GM12878 (cell line): ENCODE results near the gene SPTBN2. TPM values are rescaled to one million over a fixed set of nuclear protein-coding genes. Genes with fewer than 3 reads are reported as not detected.

Experiments used
- CREM ChIP-seq: IDR thresholded peaks from 2 replicates; pipeline ENCODE4 v1.6.1; 2014; ENCODE audit warnings: antibody characterized with exemption, low read depth
- DPF2 ChIP-seq: fragments of 450-650 bp; IDR thresholded peaks from 2 replicates; pipeline ENCODE4 v1.6.1; 2017; ENCODE audit warnings: mild to moderate bottlenecking
- POLR2AphosphoS2 ChIP-seq: IDR thresholded peaks from 2 replicates; pipeline ENCODE4 v1.6.1; 2011; ENCODE audit warnings: low read depth, mild to moderate bottlenecking, low read length, improper control_type of control experiment, moderate library complexity
- RFX5 ChIP-seq: IDR thresholded peaks from 2 replicates; pipeline ENCODE4 v1.6.1; 2011; ENCODE audit warnings: low read depth, low read length, improper control_type of control experiment
- STAT1 ChIP-seq: fragments of 450-650 bp; conservative IDR thresholded peaks from 2 replicates; pipeline ENCODE4 v1.6.1; 2014; ENCODE audit warnings: antibody characterized with exemption, mild to moderate bottlenecking
- YY1 ChIP-seq: IDR thresholded peaks from 2 replicates; pipeline ENCODE4 v1.6.1; 2011; ENCODE audit warnings: low read depth, mild to moderate bottlenecking, low read length
- ZNF217 ChIP-seq: fragments of 450-650 bp; IDR thresholded peaks from 2 replicates; pipeline ENCODE4 v1.6.1; 2017; ENCODE audit warnings: antibody characterized with exemption, mild to moderate bottlenecking
- polyA plus RNA-seq, 11 experiments: library from polyadenylated mRNA; depleted of rRNA in 4 of 11; unstranded in 6 of 11; stranded (reverse) in 5 of 11; fragments of >200 nt; fragmentation: Nextera tagmentation in 4 of 11; fragmentation: Illumina TruSeq in 1 of 11; extraction: Ambion mirVana in 4 of 11; extraction: Trizol in 1 of 11; gene quantifications; 1 replicate in 1 of 11; 2 replicates in 10 of 11; pipeline versions ENCODE4 v1.2.1 to v1.2.3, GENCODE V29; 2011 to 2016; ENCODE audit warnings: inconsistent platforms in 2 of 11, missing spikeins in 2 of 11, low read depth in 1 of 11
- total RNA-seq, 4 experiments: library from RNA; depleted of rRNA in 3 of 4; stranded (reverse); fragments of >200 nt in 3 of 4; fragmentation: Illumina TruSeq in 1 of 4; extraction: Trizol in 1 of 4; gene quantifications; 2 replicates each; pipeline versions ENCODE4 v1.2.1 to v1.2.3, GENCODE V29; 2013 to 2021
- TF ChIP-seq, protein P1 (sequence below): fragments of 450-650 bp; IDR thresholded peaks from 2 replicates; pipeline ENCODE4 v1.6.1; 2017; ENCODE audit warnings: low read depth, mild to moderate bottlenecking, moderate library complexity
- TF ChIP-seq, protein P2 (sequence below): fragments of 450-650 bp; conservative IDR thresholded peaks from 2 replicates; pipeline ENCODE4 v1.6.1; 2017; ENCODE audit warnings: mild to moderate bottlenecking, moderate library complexity
- TF ChIP-seq, protein P3 (sequence below): fragments of 450-650 bp; IDR thresholded peaks from 2 replicates; pipeline ENCODE4 v1.6.1; 2017; ENCODE audit warnings: mild to moderate bottlenecking, moderate library complexity
- TF ChIP-seq, protein P4 (sequence below): fragments of 450-650 bp; IDR thresholded peaks from 2 replicates; pipeline ENCODE4 v1.6.1; 2016; ENCODE audit warnings: mild to moderate bottlenecking

SPTBN2 gene
- total and polyA plus RNA-seq, 10 of the 15 experiments (the other 5 are each of a cell fraction or from before 2014, with no cell fraction given) = 0.38 to 1.0 (median 0.69) TPM; not detected in 5

DNA sequence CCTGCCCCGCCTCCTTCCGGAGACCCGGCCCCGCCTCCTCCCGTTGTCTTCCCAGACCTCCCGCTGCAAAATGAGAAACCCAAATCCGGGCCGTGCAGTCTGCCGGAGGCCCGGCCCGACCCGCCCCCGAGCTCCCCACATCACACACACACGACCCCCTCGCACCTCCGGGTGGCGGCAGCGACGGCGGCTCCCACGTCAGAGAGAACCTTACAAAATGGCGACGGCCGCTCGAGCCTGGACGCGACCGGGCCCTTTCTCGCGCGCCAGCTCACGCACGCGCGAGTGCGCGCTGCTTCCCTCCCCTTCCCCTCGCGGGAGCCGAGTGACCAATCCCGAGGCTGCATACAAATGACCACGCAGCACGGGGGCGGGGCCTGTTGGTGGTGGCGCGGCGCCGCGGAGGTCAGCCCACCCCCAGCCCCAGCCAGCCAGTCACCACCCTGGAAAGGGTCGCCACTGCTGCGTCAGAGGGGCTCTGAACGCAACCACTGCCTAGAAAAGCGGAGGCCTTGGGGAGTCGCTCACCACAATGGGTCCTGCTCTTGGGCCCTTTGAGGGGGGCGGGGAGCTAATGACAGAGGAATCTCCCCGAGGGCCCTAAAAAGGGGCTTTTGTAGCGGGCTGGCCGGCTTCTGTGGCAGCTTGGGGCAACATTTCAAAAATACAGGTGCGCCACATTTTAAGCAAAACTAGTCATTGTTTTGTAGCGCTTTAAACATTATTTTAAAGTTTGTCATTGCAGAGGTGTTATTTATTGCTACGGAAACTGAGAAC is 51.2 kb downstream of the SPTBN2 start, which contains the start of gene RBM4B (continued):
- TF ChIP-seq, protein P1, sequence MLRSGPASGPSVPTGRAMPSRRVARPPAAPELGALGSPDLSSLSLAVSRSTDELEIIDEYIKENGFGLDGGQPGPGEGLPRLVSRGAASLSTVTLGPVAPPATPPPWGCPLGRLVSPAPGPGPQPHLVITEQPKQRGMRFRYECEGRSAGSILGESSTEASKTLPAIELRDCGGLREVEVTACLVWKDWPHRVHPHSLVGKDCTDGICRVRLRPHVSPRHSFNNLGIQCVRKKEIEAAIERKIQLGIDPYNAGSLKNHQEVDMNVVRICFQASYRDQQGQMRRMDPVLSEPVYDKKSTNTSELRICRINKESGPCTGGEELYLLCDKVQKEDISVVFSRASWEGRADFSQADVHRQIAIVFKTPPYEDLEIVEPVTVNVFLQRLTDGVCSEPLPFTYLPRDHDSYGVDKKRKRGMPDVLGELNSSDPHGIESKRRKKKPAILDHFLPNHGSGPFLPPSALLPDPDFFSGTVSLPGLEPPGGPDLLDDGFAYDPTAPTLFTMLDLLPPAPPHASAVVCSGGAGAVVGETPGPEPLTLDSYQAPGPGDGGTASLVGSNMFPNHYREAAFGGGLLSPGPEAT = peak; percentile 33; the same call in 1 of the 2 replicates
- peak; percentile 86 for TF ChIP-seq RFX5
- TF ChIP-seq CREM = peak; percentile 82
- TF ChIP-seq STAT1 = 0 out of 2 replicates have a peak, but pooled peaks have one; percentile 69
- TF ChIP-seq ZNF217 = no peak
- TF ChIP-seq, protein P2, sequence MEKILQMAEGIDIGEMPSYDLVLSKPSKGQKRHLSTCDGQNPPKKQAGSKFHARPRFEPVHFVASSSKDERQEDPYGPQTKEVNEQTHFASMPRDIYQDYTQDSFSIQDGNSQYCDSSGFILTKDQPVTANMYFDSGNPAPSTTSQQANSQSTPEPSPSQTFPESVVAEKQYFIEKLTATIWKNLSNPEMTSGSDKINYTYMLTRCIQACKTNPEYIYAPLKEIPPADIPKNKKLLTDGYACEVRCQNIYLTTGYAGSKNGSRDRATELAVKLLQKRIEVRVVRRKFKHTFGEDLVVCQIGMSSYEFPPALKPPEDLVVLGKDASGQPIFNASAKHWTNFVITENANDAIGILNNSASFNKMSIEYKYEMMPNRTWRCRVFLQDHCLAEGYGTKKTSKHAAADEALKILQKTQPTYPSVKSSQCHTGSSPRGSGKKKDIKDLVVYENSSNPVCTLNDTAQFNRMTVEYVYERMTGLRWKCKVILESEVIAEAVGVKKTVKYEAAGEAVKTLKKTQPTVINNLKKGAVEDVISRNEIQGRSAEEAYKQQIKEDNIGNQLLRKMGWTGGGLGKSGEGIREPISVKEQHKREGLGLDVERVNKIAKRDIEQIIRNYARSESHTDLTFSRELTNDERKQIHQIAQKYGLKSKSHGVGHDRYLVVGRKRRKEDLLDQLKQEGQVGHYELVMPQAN = peak; percentile 84
- TF ChIP-seq, protein P3, sequence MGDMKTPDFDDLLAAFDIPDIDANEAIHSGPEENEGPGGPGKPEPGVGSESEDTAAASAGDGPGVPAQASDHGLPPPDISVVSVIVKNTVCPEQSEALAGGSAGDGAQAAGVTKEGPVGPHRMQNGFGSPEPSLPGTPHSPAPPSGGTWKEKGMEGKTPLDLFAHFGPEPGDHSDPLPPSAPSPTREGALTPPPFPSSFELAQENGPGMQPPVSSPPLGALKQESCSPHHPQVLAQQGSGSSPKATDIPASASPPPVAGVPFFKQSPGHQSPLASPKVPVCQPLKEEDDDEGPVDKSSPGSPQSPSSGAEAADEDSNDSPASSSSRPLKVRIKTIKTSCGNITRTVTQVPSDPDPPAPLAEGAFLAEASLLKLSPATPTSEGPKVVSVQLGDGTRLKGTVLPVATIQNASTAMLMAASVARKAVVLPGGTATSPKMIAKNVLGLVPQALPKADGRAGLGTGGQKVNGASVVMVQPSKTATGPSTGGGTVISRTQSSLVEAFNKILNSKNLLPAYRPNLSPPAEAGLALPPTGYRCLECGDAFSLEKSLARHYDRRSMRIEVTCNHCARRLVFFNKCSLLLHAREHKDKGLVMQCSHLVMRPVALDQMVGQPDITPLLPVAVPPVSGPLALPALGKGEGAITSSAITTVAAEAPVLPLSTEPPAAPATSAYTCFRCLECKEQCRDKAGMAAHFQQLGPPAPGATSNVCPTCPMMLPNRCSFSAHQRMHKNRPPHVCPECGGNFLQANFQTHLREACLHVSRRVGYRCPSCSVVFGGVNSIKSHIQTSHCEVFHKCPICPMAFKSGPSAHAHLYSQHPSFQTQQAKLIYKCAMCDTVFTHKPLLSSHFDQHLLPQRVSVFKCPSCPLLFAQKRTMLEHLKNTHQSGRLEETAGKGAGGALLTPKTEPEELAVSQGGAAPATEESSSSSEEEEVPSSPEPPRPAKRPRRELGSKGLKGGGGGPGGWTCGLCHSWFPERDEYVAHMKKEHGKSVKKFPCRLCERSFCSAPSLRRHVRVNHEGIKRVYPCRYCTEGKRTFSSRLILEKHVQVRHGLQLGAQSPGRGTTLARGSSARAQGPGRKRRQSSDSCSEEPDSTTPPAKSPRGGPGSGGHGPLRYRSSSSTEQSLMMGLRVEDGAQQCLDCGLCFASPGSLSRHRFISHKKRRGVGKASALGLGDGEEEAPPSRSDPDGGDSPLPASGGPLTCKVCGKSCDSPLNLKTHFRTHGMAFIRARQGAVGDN = peak; percentile 46; the same call in 1 of the 2 replicates
- TF ChIP-seq DPF2 = peak; percentile 49; the same call in 1 of the 2 replicates
- TF ChIP-seq YY1 = peak; percentile 96
- TF ChIP-seq, protein P4, sequence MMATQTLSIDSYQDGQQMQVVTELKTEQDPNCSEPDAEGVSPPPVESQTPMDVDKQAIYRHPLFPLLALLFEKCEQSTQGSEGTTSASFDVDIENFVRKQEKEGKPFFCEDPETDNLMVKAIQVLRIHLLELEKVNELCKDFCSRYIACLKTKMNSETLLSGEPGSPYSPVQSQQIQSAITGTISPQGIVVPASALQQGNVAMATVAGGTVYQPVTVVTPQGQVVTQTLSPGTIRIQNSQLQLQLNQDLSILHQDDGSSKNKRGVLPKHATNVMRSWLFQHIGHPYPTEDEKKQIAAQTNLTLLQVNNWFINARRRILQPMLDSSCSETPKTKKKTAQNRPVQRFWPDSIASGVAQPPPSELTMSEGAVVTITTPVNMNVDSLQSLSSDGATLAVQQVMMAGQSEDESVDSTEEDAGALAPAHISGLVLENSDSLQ = peak; percentile 43; the same call in 1 of the 2 replicates
- peak; percentile 96 for TF ChIP-seq POLR2AphosphoS2
